LoVo (cell line): ENCODE measurements around the gene WLS.

Experiments used
- DNase-seq: peaks from one replicate; pipeline ENCODE4 v3.0.0-alpha.2; 2016; ENCODE audit warnings: low spot score

Gene WLS

GRCh38 chr1:68227598-68227997, 4.7 kb downstream of the WLS start:
- no peak for DNase-seq

GRCh38 chr1:68225781-68226180, 6.5 kb downstream of the WLS start:
- no peak for DNase-seq

GRCh38 chr1:68223687-68224086, 8.6 kb downstream of the WLS start:
- DNase-seq, result no peak

- DNase-seq, result no peak
Observed at GRCh38 chr1:68221980-68222373, 10.3 kb downstream of the WLS start.

- no peak for DNase-seq
Observed at GRCh38 chr1:68221001-68221979, 11.0 kb downstream of the WLS start.

- no peak for DNase-seq
Observed at GRCh38 chr1:68220420-68220819, 11.9 kb downstream of the WLS start.

- no peak for DNase-seq
Observed at GRCh38 chr1:68218490-68218889, 13.8 kb downstream of the WLS start.

- DNase-seq, result no peak
Observed at GRCh38 chr1:68217618-68218017, 14.7 kb downstream of the WLS start.

GRCh38 chr1:68217060-68217554, 15.2 kb downstream of the WLS start:
- no peak for DNase-seq

GRCh38 chr1:68216089-68216772, 16.1 kb downstream of the WLS start:
- DNase-seq, result no peak

- peak; percentile 51 for DNase-seq
Observed at GRCh38 chr1:68213843-68214242, 18.5 kb downstream of the WLS start.

GRCh38 chr1:68211761-68212380, 20.5 kb downstream of the WLS start:
- DNase-seq, result no peak

GRCh38 chr1:68210829-68211228, 21.5 kb downstream of the WLS start:
- no peak for DNase-seq

- no peak for DNase-seq
Observed at GRCh38 chr1:68210027-68210426, 22.3 kb downstream of the WLS start.

- no peak for DNase-seq
Observed at GRCh38 chr1:68206848-68207689, 25.3 kb downstream of the WLS start.

GRCh38 chr1:68205794-68206358, 26.4 kb downstream of the WLS start:
- no peak for DNase-seq

- DNase-seq, result no peak
Observed at GRCh38 chr1:68204977-68205630, 27.2 kb downstream of the WLS start.

GRCh38 chr1:68202239-68202832, 30.0 kb downstream of the WLS start:
- no peak for DNase-seq

- DNase-seq, result no peak
Observed at GRCh38 chr1:68201546-68202238, 30.6 kb downstream of the WLS start.

GRCh38 chr1:68199603-68200002, 32.7 kb downstream of the WLS start:
- peak; percentile 66 for DNase-seq
